Activated T-cell treated with anti-CD3 and anti-CD28 coated beads, Interleukin-2, amount 50 U/mL, for 4 hours (primary cell): ENCODE results near the gene VCPKMT. TPM values are rescaled to one million over a fixed set of nuclear protein-coding genes. Genes with fewer than 3 reads are reported as not detected.

ENCODE experiments used
- ATAC-seq, 2 donors: fragments of 200-7000 bp; cut with Tn5 transposase; one replicate each; pipeline ENCODE4 v1.10.0; 2021
- DNase-seq: peaks from one replicate; pipeline ENCODE4 v3.0.0-alpha.2; 2020
- H3K27me3 Mint-ChIP-seq: one replicate; pipeline ENCODE4 v1.8.0; 2021; ENCODE audit warnings: low read depth, mixed read lengths
- H3K36me3 Mint-ChIP-seq: one replicate; pipeline ENCODE4 v1.8.0; 2022; ENCODE audit warnings: mixed read lengths; ENCODE audit not compliant: insufficient read depth
- H3K4me1 Mint-ChIP-seq: one replicate; pipeline ENCODE4 v1.8.0; 2021; ENCODE audit warnings: low read depth, mixed read lengths
- H3K4me3 Mint-ChIP-seq: one replicate; pipeline ENCODE4 v1.8.0; 2021; ENCODE audit warnings: mild to moderate bottlenecking, moderate library complexity, mixed read lengths
- H3K9me3 Mint-ChIP-seq: one replicate; pipeline ENCODE4 v1.8.0; 2021; ENCODE audit warnings: mixed read lengths
- total RNA-seq, 3 donors: library from RNA; stranded (reverse); gene quantifications; one replicate each; pipeline ENCODE4 v1.2.1, GENCODE V29; 2021

The VCPKMT gene
- total RNA-seq, 3 donors from 2014 or later, result 16.0 to 21.8 (median 19.4) TPM

- Mint-ChIP-seq H3K4me1 (peaks cover 31% of the 10 kb centered on the region), H3K36me3 (peaks cover 18% of the 10 kb centered on the region), H3K4me3 (no peak overlapping the region), H3K27me3 (no peaks in the 10 kb centered on the region), H3K9me3 (no peaks in the 10 kb centered on the region)
- no peak for DNase-seq
- no peak for ATAC-seq
These were observed 10.2 kb downstream of the VCPKMT start for GRCh38 chr14:50106178-50106577.

DNA sequence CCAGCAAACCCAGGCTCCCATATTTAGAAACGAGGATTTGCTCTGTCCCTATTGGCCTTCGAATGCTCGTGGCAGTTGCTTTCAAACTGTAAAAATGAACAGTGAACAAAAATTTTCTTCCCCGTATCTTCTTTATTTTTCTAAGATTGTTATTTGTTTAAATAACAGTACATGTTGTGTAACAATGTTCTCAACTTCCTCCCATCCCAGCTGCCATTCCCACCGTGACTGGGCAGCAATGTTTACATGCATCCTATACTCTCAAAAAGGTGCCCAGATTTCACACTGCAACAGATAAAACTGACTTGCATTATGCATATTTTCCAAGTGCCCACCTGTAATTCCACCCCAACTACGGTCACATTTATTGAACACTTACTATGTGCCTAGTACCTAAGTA lies 12.8 kb downstream of the VCPKMT start:
- peaks cover 46% of the 10 kb centered on the region for H3K4me1 Mint-ChIP-seq

DNA sequence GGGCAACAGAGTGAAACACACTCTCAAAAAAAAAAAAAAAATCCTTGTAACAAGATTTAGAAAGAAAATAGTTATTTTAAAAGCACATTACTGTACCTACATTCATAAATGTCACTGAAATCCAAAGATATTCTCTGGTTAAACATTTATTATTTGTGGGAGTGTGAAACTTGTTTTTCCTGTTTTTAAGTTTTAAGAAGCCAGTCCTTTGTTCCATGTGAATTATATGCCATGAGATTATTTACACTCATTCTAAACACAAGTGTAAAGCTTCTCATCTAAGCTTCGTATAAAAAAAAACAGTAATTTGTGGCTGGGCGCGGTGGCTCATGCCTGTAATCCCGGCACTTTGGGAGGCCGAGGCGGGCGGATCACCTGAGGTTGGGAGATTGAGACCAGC lies 15.0 kb downstream of the VCPKMT start:
- Mint-ChIP-seq H3K27me3 (no peaks in the 10 kb centered on the region), H3K36me3 (peaks cover 3% of the 10 kb centered on the region), H3K9me3 (no peaks in the 10 kb centered on the region), H3K4me1 (peaks cover 64% of the 10 kb centered on the region), H3K4me3 (no peak overlapping the region)
- ATAC-seq (no peak), DNase-seq (no peak)

More for the DNA sequence above, 12.8 kb downstream of the VCPKMT start:
- H3K9me3 Mint-ChIP-seq, result no peaks in the 10 kb centered on the region
- H3K4me3 Mint-ChIP-seq, result peak overlapping the region; percentile 65
- no peak for ATAC-seq
- H3K27me3 Mint-ChIP-seq, result no peaks in the 10 kb centered on the region
- H3K36me3 Mint-ChIP-seq, result peaks cover 9% of the 10 kb centered on the region
- DNase-seq, result no peak

- ATAC-seq, result no peak
- H3K4me1 Mint-ChIP-seq, result peaks cover 70% of the 10 kb centered on the region
- H3K4me3 Mint-ChIP-seq, result no peak overlapping the region
- no peak for DNase-seq
- no peaks in the 10 kb centered on the region for H3K27me3 Mint-ChIP-seq
- peaks cover 4% of the 10 kb centered on the region for H3K36me3 Mint-ChIP-seq
- no peaks in the 10 kb centered on the region for H3K9me3 Mint-ChIP-seq
These were observed 15.6 kb downstream of the VCPKMT start for GRCh38 chr14:50100805-50101204.

DNA sequence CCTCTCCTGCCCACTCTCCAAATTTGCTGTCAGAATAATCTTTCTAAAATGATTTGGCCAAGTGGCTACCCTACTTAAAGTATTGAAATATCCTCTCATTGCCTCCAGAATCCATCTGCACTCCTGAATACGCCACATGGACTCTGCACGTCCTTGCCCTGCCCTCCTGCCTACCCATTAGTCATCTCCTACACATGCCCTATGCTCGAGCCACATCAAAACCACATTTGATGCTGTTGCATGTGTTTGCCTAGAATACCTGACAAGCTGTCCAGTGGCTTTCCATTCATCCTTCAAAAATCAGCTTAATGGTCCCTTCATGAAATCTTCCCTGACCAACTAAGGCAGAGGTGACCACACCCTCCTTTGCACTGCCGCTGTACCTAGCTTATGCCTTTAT lies 17.0 kb downstream of the VCPKMT start:
- H3K9me3 Mint-ChIP-seq, result no peaks in the 10 kb centered on the region
- peaks cover 74% of the 10 kb centered on the region for H3K4me1 Mint-ChIP-seq
- no peak overlapping the region for H3K4me3 Mint-ChIP-seq
- ATAC-seq, result peak; percentile 42 to 44
- no peak for DNase-seq
- no peaks in the 10 kb centered on the region for H3K27me3 Mint-ChIP-seq
- H3K36me3 Mint-ChIP-seq, result peaks cover 6% of the 10 kb centered on the region

DNA sequence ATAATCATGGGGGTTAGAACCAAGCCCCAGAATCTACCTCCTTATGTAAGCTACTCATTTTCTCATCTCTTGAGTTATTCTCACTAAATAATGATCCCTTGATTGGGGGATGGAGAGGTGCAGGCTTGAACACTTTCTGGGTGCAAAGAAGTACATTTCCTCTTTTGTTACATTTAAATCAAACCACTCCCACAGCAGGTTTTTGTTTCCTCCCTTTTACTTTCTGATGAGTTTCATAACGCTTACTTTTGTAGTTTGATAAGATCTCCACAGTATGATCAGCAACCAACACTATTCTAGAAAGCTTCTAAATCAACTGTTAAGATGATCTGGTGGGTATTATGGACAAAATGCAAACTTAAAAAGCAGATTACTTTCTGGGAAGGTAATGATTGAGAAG lies 20.5 kb downstream of the VCPKMT start:
- peaks cover 79% of the 10 kb centered on the region for H3K4me1 Mint-ChIP-seq
- peak overlapping the region; percentile 33 for H3K4me3 Mint-ChIP-seq
- no peaks in the 10 kb centered on the region for H3K27me3 Mint-ChIP-seq
- DNase-seq, result no peak
- H3K9me3 Mint-ChIP-seq, result no peaks in the 10 kb centered on the region
- ATAC-seq, result peak; percentile 75 to 84
- peaks cover 10% of the 10 kb centered on the region for H3K36me3 Mint-ChIP-seq

DNA sequence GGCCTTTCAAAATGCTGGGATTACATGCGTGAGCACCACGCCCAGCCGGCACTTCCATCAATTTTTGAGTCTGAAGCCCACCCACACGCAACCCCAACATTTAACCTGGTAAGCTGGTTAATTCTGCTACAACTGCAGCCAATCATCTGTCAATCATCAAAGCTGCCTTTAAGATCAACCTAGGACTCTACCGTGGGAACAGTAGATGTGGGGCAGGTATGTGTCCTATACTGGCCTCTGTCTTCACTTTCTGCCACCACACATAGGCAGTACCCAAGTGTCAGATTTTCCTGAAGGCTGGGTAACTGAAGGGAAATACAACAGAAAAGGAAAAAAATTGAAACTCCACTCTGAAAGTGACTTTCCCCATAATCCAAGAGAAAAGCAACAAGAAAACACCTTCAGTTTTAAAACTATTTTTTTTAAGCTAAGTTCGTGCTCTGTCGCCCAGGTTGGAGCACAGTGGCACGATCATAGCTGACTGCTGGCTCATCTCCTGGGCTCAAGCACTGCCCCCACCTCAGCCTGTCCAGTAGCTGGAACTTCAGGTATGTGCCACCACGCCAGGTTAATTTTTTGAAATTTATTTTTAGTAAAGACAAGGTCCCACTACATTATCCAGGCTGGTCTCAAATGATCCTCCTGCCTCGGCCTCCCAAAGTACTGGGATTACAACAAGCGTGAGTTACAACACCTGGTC lies 22.2 kb downstream of the VCPKMT start:
- no peak for DNase-seq
- no peaks in the 10 kb centered on the region for H3K27me3 Mint-ChIP-seq
- H3K4me3 Mint-ChIP-seq, result no peak overlapping the region
- ATAC-seq, result no peak
- H3K9me3 Mint-ChIP-seq, result no peaks in the 10 kb centered on the region
- peaks cover 70% of the 10 kb centered on the region for H3K4me1 Mint-ChIP-seq
- H3K36me3 Mint-ChIP-seq, result peaks cover 9% of the 10 kb centered on the region

GRCh38 chr14:50093496-50093895 lies 22.9 kb downstream of the VCPKMT start:
- no peaks in the 10 kb centered on the region for H3K9me3 Mint-ChIP-seq

GRCh38 chr14:50092006-50092555 lies 24.3 kb downstream of the VCPKMT start:
- peaks cover 8% of the 10 kb centered on the region for H3K36me3 Mint-ChIP-seq
- DNase-seq (no peak), ATAC-seq (no peak)
- H3K9me3 Mint-ChIP-seq, result no peaks in the 10 kb centered on the region
- H3K4me3 Mint-ChIP-seq, result no peak overlapping the region
- peaks cover 76% of the 10 kb centered on the region for H3K4me1 Mint-ChIP-seq
- H3K27me3 Mint-ChIP-seq, result no peaks in the 10 kb centered on the region

More at GRCh38 chr14:50093496-50093895, 22.9 kb downstream of the VCPKMT start:
- H3K36me3 Mint-ChIP-seq, result peaks cover 8% of the 10 kb centered on the region
- DNase-seq, result no peak
- ATAC-seq, result no peak
- no peak overlapping the region for H3K4me3 Mint-ChIP-seq
- peaks cover 72% of the 10 kb centered on the region for H3K4me1 Mint-ChIP-seq
- no peaks in the 10 kb centered on the region for H3K27me3 Mint-ChIP-seq

- Mint-ChIP-seq H3K36me3 (peaks cover 8% of the 10 kb centered on the region), H3K4me1 (peaks cover 74% of the 10 kb centered on the region), H3K9me3 (no peaks in the 10 kb centered on the region), H3K27me3 (no peaks in the 10 kb centered on the region), H3K4me3 (no peak overlapping the region)
- ATAC-seq (no peak), DNase-seq (no peak)
These were observed 25.0 kb downstream of the VCPKMT start for GRCh38 chr14:50091240-50091913.

- DNase-seq, result peak; percentile 17
- H3K4me3 Mint-ChIP-seq, result peak overlapping the region; percentile 7
- no peak for ATAC-seq
- peaks cover 79% of the 10 kb centered on the region for H3K4me1 Mint-ChIP-seq
- no peaks in the 10 kb centered on the region for H3K9me3 Mint-ChIP-seq
- peaks cover 5% of the 10 kb centered on the region for H3K36me3 Mint-ChIP-seq
- H3K27me3 Mint-ChIP-seq, result no peaks in the 10 kb centered on the region
These were observed 27.2 kb downstream of the VCPKMT start for GRCh38 chr14:50089208-50089607.

DNA sequence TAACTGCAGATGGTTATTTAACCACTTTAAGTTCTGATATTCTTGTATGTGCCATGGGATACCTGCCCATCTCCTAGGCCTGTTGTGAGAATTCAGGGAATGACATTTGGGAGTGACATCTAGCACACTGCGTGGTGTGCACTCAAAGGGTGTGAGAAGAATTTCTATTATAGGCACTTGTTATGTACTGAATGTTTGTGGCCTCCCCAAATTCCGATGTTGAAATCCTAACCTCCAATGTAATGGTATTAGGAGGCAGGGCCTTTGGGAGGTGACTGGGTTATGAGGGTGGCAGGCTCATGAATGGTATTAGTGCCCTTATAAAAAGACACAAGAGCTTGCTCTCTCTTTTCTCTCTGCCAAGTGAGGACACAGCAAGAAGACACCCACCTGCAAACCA lies 27.6 kb downstream of the VCPKMT start:
- peaks cover 5% of the 10 kb centered on the region for H3K36me3 Mint-ChIP-seq
- ATAC-seq (no peak), DNase-seq (no peak)
- no peaks in the 10 kb centered on the region for H3K9me3 Mint-ChIP-seq
- H3K4me3 Mint-ChIP-seq, result peak overlapping the region; percentile 7
- H3K27me3 Mint-ChIP-seq, result no peaks in the 10 kb centered on the region
- H3K4me1 Mint-ChIP-seq, result peaks cover 80% of the 10 kb centered on the region

- no peak overlapping the region for H3K4me3 Mint-ChIP-seq
- ATAC-seq (no peak), DNase-seq (no peak)
- H3K9me3 Mint-ChIP-seq, result no peaks in the 10 kb centered on the region
- peaks cover 4% of the 10 kb centered on the region for H3K36me3 Mint-ChIP-seq
- peaks cover 80% of the 10 kb centered on the region for H3K4me1 Mint-ChIP-seq
- H3K27me3 Mint-ChIP-seq, result no peaks in the 10 kb centered on the region
These were observed 28.3 kb downstream of the VCPKMT start for GRCh38 chr14:50088117-50088515.

DNA sequence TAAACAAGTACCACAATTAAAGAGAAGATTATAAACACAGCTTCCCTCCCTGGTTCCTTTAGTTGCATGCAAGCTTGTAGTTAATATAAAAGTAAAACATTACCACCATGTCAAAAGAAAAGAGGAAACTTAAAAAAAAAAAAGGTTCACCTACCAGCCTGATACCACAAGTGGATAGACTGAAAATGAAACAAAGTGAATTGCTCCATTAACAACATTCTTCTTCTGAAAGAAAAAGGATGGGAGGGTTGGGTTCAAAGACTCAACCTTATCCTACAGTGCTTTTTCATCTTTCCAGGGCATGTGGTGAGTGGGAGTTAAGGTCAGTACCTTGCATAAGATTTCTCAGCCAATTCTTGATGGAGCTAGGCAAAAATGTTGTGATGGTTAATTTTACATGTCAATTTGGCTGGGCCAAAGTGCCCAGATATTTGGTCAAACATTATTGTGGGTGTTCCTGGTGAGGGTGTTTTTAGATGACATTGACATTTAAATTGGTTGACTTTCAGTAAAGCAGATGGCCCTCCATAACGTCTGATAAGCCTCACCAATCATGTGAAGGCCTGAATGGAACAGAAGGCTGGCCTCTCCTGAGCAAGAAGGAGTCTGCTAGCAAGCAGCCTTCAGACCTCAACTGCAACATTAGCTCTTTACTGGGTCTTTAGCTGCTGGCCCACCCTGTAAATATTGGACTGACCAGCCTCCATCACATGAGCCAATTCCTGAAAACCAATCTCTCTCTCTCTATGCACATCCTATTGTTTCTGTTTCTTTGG lies 28.8 kb downstream of the VCPKMT start:
- Mint-ChIP-seq H3K9me3 (no peaks in the 10 kb centered on the region), H3K27me3 (no peaks in the 10 kb centered on the region), H3K36me3 (peaks cover 3% of the 10 kb centered on the region), H3K4me3 (peak overlapping the region; percentile 59), H3K4me1 (peaks cover 81% of the 10 kb centered on the region)
- ATAC-seq (no peak), DNase-seq (no peak)
